Ammon's horn (tissue), 1 donor: ENCODE measurements around the gene IPO4.

Experiments used
- DNase-seq: peaks from one replicate; pipeline ENCODE4 v3.0.0-alpha.2; 2016; ENCODE audit warnings: low spot score

IPO4 gene

DNA sequence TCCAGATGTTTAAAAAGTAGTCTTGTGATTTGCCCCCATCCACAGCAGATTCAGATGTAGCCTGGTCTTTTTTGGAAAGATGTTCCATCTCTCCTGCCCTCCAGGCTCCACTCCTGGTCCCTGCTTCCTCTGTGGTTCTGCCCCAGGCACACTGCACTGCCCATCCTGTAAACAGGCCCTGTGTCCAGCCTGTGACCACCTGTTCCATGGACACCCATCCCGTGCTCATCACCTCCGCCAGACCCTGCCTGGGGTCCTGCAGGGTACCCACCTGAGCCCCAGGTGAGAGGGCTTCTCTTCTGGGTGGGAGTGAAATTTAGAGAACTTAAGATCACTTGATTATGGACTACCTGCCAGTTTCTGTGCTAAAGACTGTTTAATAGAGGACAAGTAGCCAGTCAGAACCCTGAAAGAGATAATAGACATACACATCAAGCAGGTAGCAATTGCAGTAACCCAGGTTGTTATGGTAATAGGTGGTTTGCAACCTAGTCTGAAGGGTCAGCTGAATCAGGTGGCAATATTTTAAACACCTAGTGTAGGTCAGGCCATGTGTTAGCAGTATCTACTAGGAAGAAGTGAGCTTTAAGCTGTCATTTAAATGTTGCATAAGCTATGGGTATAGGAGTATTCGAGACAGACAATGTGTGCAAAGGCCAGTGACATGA is 39.2 kb downstream of the IPO4 start:
- DNase-seq, result no peak

GRCh38 chr14:24147761-24148428 is 40.7 kb downstream of the IPO4 start:
- no peak for DNase-seq

DNA sequence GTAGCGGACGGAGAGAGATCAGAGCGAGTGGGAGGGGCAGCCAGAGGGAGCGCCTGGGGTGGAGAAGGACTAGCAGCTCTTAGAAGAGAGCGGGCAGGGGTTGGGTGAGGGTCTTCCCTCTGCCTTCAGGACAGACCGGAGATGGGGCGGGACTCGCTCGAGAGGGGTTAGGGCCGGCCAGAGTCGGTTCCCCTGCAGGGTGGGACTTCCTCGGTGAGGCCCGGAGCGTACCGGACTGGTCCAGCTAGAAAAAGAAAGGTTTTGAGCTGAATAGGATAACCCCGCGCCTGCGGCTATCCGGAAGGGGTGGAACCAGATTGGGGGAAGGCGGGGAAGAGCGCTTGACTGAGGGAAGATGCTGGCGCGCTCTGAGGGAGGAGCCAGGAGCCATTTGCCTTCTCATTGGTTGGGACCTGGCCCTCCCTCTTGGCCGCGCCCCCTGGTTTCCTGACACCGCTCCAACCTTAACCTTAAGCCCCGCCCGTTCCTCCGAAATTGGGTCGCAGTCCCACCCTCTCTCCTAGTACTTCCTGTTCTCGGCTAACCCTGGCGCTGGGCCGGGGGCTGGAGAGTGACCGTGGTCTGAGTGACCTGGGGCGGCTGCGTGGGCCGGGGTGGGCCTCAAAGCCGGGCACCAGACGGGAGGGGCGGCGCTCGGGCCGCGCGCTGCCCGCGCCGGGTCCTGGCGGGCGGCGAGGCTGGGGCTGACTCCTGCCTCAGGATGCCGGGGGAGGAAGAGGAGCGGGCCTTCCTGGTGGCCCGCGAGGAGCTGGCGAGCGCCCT is 41.4 kb downstream of the IPO4 start, which contains the start of gene RNF31:
TSS of gene RNF31 (plus strand) at position 521 of the 783 bp plus-strand sequence. CDS start at position 722, 201 bp downstream.
- DNase-seq, result peak; percentile 100

DNA sequence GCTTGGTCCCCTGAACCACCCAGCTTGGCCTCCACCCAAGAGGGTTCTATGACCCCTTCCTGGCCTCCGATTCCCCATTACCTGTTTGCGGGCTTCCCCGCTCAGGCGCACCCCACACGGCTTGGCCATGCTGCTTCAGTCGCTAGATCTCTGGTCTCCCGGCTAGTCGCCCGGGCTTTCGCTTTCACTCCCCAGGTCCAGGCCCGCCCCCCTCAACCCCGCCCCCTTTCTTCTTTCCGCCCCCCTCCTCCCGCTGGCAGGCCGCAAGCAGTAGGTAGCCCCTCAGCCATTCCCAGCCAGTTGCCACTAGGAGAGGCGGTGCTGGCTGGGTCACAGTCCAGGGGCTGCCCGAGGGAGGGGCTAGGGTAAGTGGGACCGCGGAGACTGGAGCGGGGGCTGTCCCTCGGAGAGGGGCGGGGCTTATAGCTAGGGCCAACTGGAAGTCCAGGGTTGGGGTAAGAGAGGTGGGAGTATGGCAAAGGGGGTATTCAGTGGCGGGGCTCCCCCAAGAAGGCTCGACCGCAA is 42.1 kb downstream of the IPO4 start, which contains the start of gene PSME2:
TSS of gene PSME2 (minus strand) at position 158 of the 525 bp plus-strand sequence. CDS start at position 129, 29 bp downstream.
- peak; percentile 94 for DNase-seq

GRCh38 chr14:24145690-24146452 is 42.7 kb downstream of the IPO4 start:
- DNase-seq, result no peak

GRCh38 chr14:24145219-24145618 is 43.4 kb downstream of the IPO4 start:
- DNase-seq, result no peak

DNA sequence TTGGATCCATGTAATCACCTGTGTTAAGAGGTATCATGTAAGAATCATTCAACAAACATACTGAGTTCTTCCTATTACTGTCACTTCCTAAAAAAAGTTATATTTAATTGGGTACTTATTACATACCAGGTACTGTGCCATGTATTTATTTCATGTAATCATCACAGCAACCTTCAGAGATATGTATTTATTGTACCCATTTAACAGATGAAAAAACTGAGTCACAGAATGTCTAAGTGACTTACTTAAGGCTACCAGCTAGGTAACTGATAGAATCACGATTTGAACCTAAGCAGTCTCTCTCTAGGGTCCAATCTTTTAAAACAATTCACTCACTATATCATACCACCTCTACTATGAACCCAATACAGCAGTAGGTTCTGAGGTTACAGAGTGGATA is 44.2 kb downstream of the IPO4 start:
- DNase-seq, result no peak

DNA sequence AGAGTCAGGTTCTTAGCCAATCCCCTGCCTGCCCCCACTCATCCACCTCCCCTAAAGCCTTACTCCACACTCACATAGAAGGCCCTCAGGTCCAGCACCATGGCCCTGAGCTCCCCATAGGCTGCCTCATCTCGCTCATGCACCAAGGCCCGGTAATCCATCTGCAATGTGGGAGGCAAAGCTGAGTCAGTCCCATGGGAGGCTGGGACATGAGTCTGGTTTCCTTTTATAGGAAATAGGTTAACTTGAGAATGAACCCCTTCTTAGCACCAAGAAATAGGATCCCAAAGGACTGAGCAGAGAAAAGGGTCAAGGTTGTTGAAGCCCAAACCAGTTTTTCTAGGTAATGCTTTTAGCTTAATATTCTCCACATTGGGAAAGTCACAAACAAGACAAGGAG is 45.1 kb downstream of the IPO4 start:
- DNase-seq, result no peak

DNA sequence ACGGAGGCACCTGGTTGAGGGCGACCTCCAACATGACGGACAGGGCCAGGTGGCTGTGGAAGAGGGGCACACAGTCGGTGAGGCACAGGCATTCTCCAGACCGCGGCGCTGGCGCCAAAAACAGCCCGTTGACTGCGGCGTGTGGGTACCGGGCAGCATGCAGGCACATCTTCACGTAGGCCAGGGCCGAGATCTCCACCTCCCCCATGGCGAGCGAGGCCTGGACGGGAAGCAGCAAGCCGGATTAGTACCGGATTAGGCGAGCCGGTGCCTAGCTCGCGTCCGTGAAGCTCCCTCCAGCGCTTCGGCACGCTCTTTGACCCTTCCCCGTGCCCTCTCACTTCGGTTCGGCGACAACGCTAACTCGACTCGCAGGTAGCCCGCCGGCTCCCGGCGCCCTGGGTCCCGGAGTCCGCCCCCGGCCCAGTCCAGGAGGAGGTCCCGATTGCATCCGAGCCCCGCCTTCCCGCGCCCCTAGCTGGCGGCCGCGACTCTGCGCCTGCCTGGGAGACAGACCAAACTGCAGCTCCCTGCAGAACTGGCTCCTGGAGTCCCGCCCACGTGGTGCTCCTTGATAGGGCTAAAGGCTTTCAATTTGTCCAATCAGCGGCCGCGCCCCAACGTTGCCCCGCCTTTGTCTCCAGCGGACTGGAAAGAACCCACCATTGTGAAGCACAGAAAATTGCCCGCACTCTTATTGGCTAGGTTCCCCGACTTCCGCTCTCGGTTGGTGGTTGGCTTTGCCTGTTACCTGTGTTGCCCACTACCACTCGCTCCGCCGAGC is 47.3 kb downstream of the IPO4 start, which contains the start of gene EMC9:
TSS of gene EMC9 (minus strand) at position 495 of the 784 bp plus-strand sequence. CDS start at position 208, 287 bp downstream.
- DNase-seq, result peak; percentile 100

GRCh38 chr14:24139272-24139934 is 49.2 kb downstream of the IPO4 start:
- DNase-seq, result no peak

DNA sequence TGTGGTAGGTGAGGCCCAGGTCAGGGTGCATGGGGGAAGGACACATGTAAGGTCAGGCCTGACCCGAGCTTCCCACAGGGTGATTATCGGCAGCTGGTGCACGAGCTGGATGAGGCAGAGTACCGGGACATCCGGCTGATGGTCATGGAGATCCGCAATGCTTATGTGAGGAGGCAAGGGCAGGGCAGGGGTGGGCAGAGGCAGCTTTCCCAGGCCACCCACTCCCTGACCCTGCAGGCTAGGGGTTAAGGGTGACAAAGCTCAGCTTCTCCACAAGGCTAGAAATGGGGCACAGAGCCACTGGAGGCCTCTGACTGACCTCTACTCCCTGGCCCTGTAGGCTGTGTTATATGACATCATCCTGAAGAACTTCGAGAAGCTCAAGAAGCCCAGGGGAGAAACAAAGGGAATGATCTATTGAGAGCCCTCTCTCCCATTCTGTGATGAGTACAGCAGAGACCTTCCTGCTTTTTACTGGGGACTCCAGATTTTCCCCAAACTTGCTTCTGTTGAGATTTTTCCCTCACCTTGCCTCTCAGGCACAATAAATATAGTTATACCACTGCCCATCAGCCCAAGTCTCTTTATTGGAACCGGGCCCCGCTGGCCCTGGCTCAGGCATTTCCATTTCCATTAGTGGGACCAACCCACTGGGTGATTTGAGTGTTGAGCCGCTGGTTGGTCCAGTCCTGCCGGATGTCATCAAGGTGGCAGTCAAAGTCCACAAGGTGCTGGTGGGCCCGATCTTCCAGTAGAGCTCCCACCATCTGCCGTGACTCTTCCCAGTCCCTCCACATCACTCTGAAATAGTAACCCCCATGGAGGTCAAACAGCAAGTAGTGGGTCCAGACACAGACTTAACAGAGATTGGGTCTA is 50.0 kb downstream of the IPO4 start:
- no peak for DNase-seq

GRCh38 chr14:24137529-24138395 is 50.9 kb downstream of the IPO4 start:
- DNase-seq, result no peak

- no peak for DNase-seq
These were observed 51.7 kb downstream of the IPO4 start for GRCh38 chr14:24136684-24137528.

GRCh38 chr14:24135834-24136683 is 52.6 kb downstream of the IPO4 start, which contains the start of gene PSME1:
Gene PSME1, plus strand, starts transcription at chr14:24136194. Its CDS starts 69 bp downstream, at chr14:24136263.
- DNase-seq, result peak; percentile 97

GRCh38 chr14:24135584-24135833 is 53.1 kb downstream of the IPO4 start:
- DNase-seq, result no peak

- no peak for DNase-seq
These were observed 54.9 kb downstream of the IPO4 start for GRCh38 chr14:24133735-24134134.
